PC-9 (cell line): ENCODE measurements around the gene CNNM2.

Experiments used
- EZH2 ChIP-seq: fragments of 200-600 bp; sonication (generic); IDR thresholded peaks from 2 replicates; pipeline ENCODE4 v1.8.0; 2017; ENCODE audit warnings: antibody characterized with exemption, low read depth
- TF ChIP-seq, protein P1 (sequence below): fragments of 200-600 bp; sonication (generic); conservative IDR thresholded peaks from 2 replicates; pipeline ENCODE4 v1.6.1; 2017; ENCODE audit warnings: mixed run types, antibody characterized with exemption, mild to moderate bottlenecking, moderate library complexity

DNA sequence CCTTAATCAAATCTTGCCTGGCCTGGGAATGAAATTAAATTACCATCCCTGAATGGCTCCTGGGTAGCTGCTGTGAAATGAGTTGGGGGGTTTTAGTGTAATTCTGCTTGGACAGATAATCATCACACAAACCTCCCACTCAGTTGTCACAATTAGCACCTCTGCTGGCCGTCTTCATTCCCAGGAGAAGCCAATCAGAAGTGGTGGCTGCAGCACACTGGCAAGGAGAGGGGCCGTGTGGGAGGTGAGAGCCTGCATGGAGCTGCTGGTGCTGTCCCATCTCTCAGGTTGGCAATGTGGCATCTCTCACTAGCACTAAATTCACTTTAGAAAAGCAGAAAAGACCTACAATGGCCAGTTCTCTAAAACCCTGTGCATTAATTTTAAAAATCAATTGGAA lies 182.5 kb downstream of the CNNM2 start:
- TF ChIP-seq, protein P1, sequence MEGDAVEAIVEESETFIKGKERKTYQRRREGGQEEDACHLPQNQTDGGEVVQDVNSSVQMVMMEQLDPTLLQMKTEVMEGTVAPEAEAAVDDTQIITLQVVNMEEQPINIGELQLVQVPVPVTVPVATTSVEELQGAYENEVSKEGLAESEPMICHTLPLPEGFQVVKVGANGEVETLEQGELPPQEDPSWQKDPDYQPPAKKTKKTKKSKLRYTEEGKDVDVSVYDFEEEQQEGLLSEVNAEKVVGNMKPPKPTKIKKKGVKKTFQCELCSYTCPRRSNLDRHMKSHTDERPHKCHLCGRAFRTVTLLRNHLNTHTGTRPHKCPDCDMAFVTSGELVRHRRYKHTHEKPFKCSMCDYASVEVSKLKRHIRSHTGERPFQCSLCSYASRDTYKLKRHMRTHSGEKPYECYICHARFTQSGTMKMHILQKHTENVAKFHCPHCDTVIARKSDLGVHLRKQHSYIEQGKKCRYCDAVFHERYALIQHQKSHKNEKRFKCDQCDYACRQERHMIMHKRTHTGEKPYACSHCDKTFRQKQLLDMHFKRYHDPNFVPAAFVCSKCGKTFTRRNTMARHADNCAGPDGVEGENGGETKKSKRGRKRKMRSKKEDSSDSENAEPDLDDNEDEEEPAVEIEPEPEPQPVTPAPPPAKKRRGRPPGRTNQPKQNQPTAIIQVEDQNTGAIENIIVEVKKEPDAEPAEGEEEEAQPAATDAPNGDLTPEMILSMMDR: no peak
- no peak for TF ChIP-seq EZH2
